ENCODE measurements around the gene COMMD10.
"Not testable (repeated sequence)": the region's sequence is repeated elsewhere in the genome, so short reads cannot be mapped to it uniquely, and the experiment has no call there.

COMMD10 gene

DNA sequence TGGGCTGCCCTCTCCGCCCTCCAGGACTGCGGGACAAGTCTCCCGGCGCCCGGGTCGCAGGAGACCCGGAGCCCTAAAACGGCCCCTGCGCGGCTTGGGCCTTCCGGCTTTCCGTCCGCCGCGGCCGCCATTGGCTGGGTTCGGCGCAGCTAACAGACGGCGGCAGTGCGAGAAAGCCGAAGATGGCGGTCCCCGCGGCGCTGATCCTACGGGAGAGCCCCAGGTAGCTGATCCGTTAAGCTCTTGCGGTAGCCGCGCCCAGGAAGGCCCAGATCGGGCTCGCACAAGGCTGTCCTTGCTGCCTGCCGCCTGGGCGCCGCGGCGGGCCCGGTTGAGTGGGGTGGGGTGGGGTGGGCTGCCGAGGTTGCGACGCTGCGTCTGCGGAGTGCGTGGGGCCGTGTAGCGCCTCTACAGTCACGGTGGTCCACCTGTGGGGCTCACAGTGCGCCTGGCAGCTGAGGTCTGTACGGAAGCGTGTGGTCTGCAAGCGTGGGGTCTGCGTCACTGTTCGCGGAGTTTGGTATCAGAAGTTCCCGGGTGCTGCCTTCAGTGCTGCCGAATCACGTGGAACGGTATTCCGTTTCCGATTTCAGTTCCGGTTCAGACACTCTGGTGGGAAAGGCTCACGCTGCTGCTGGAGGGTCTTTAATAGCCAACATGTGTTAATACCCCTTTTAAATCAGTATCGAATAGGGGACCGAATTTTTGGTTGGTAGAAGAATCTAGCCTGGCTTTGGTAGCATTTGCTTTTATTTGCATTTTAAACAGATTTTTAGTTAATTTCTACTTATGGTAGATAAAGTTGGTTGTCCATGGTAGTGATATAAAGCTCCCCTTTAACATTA, at the start of gene COMMD10:
Gene COMMD10 (plus strand): TSS at position 155 of the 845 bp plus-strand sequence.
- DNase-seq: peak; percentile 83

DNA sequence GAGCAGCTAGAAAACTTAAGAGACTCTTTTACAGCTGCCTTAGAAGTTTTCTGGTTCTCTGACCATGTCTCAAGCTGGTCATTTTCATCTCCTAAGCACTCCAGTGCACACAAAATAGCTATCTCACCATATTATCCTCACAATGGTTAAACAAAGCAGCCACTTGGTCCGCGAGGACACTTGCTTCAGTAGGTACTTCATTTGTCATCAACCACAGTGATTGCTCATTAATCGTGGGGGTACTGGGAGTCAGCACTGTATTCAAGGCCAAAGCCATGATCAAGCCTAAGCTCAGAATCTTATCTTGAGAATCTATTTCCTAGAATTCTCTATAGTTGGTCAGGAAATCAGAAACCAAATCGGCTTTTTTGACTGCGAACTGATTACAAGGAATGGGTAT, 49.7 kb upstream of the COMMD10 start:
- no peak for DNase-seq

GRCh38 chr5:116037236-116037822, 47.5 kb upstream of the COMMD10 start:
- DNase-seq: no peak

DNA sequence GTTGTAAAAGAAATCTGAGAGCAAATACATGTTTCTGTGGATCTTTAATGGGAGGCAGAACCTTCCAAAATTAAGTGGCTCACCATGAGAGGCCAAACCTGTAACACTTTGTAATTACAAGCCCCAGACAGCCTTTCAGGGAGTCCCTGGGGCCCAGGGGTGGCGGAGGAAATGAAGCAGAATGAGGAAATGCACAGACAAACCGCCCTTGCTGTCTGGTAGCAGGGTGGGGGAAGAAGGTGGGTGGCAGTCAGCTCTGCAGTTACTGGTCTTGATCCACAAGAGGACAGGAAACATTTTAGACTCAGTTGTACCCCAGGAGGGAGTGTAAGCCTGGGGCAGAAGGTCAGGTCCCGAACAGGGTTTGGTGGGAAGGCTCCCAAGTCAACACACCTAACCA, 46.0 kb upstream of the COMMD10 start:
- DNase-seq: peak; percentile 3

DNA sequence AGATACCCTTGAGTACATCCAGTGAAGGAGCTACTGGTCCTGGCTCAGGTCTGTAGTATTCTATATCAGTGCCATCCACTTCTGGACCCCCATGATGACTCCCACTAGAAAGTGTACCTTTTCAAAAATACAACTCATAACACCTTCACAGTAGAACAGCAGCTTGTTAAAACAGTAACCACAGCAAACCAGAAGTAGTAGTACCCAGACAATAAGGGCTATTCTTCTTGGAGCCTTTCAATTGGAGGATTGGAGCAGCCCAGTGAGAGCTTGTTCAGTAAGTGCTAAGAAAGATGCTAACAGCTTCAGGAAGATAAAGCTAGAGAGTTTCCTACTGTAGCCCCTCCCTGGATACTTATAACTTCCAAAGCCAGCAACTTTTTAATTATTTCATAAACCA, 42.5 kb upstream of the COMMD10 start:
- no peak for DNase-seq

- DNase-seq: no peak
Observed at GRCh38 chr5:116044073-116044472, 40.8 kb upstream of the COMMD10 start.

DNA sequence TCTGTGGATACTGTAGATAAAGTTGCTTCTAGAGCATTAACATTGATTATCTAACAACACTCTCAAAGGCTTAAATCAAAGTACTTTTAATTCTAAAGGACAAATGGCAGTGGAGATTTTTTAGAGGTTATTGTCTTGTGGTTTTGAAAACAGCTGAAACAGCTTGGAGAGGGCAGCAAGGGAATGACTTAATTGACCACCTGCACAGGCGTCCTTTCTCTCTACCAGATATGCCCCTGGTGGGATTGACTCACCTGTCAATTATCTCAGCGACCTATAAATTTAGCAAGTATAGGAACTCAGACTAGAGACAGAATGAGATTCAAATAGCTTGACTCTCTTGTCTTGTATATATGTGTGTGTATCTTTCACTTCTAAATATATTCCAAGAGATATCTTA, 39.0 kb upstream of the COMMD10 start:
- DNase-seq: no peak

- no peak for DNase-seq
Observed at GRCh38 chr5:116046261-116046660, 38.6 kb upstream of the COMMD10 start.

DNA sequence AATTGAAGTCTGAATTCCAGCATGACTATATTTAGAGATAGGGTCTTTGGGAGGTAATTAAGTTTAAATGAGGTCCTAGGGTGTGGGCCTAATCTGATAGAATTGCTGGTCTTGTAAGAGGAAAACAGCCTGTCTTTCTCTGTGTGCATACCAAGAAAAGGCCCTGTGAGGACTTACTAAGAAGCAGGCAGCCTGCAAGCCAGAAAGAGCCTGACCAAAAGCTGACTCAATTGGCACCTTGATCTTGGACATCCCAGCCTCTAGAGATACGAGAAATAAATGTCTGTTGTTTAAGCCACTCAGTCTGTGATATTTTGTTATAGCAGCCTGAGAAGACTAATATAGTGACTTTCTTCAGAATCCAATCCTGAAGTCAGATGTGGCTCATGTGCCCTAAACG, 38.0 kb upstream of the COMMD10 start:
- no peak for DNase-seq

- no peak for DNase-seq
Observed at GRCh38 chr5:116058346-116058936, 26.4 kb upstream of the COMMD10 start.

GRCh38 chr5:116062352-116062751, 22.5 kb upstream of the COMMD10 start:
- no peak for DNase-seq

GRCh38 chr5:116063950-116064349, 20.9 kb upstream of the COMMD10 start:
- no peak for DNase-seq

DNA sequence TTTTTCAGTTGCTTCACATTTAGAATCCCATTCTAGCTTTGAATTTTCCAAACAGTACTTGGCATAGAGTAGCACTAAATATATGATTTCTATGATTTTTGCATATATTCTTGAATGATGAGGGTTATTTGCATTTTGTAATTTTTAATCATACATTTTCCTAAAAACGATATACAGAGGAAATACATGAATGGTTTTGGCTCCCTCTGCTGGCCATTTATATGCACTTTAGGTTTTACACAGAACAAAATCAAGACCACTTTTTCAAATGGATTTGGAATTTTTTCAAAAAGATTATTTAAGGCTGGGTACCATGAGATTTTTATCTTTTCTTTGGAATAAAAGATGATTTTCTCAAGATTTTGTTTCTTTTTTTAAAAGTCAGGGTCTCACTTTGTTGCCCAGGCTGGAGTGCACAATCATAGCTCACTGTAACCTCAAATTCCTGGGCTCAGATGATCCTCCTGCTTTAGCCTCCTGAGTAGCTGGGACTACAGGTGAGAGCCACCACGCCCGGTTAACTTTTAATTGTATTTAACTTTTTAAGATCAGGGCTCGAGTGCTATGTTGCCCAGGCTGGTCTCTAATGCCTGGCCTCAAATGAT, 16.7 kb upstream of the COMMD10 start:
- DNase-seq: peak; percentile 59

- DNase-seq: no peak
Observed at GRCh38 chr5:116071211-116071610, 13.6 kb upstream of the COMMD10 start.

DNA sequence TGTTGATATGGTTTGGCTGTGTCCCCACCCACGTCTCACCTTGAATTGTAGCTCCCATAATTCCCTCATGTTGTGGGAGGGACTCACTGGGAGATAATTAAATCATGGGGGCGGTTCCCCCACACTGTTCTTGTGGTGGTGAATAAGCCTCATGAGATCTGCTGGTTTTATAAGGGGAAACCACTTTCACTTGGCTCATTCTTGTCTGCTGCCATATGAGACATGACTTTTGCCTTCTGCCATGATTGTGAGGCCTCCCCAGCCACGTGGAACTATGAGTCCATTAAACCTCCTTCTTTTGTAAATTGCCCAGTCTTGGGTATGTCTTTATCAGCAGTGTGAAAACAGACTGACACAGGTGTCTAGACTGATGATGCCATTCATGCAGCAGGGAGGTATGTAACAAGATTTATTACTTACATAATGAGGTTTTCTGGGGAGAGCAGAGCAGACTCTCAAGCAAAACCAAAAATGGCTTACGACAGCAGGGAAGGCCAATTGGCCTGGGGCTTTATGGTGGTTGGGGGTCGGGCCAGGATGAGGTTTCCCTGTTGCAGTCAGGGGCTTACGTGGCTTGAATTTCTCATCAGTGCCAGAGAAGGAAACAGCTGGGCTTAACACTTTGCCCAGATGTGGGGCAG, 9.5 kb upstream of the COMMD10 start:
- no peak for DNase-seq

DNA sequence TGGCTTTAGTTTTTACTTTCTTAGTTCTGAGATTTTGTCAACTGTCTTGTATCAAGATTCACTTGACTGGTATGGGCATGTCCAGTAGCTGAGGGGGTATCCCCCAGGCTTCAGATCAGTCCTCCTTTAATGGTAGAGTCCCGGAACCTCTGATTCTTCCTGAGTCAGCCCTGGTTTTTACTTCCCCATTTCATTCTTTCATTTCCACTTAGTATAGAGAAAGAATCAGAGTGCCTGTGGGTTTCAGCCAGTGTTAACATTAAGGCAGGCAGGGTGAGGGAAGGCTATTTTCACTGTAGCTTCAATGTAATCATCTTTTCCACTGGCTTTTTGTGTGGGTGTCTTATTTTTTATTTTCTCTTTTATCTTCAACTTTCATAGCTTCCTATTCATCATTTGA, 8.3 kb upstream of the COMMD10 start:
- DNase-seq: no peak

DNA sequence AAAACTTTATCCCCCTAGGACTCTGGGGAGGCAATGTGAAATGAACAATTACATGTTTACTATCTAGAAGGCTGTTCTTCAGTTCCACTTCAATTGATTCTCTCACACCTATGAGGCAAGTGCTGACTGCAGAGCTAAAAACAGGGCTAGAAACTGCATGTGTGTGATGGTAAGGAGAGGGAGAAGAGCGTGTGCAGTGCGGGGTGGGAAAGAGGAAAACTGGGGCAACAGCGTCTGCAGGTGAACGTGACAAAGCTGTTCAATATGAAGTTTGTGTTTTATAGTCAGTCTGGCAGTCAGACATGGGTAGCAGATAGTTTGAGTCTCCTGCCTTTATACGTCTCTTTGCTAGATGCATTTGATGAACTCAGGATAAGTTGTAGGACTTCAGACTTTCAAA, 6.6 kb upstream of the COMMD10 start:
- no peak for DNase-seq

DNA sequence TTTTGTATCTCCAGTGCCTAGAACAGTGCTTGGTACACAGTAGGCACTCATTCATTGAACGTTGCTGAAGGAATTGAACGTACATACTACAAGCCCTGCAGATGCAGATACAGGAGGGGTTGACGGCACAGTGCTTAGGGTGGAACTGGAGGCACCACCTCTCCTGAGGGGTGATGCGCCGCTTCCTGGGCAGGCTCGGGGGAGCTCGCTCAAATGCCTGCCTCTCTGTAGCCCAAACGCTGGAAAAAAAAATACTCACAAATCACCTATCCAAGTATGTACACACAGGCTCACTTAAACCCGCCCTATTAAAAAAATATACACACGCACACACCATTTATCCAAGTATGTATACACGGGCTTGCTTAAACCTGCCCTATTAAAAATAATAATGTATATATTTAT, 536 bp upstream of the COMMD10 start:
- DNase-seq: peak; percentile 24

- DNase-seq: not testable (repeated sequence)
Observed at GRCh38 chr5:116086309-116086708, 1.5 kb downstream of the COMMD10 start.

DNA sequence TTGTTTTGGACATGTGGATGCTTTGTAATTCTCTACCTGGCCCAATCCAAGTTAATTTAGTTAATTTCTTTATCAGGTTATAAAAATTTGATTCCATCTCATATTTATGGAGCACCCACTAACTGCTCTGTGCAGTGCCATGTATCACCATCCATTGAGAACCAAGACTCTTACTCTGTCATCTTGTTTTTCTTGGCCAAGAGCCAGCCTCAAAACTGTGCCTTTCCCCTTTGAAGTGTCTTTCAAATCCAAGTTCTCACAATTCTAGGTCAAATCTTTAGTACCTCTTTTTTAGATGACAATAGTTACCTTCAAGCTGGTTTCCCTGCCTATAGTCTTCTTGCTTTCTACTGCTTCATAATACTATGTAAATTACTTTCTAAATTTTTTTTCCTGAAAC, 3.2 kb downstream of the COMMD10 start:
- no peak for DNase-seq

DNA sequence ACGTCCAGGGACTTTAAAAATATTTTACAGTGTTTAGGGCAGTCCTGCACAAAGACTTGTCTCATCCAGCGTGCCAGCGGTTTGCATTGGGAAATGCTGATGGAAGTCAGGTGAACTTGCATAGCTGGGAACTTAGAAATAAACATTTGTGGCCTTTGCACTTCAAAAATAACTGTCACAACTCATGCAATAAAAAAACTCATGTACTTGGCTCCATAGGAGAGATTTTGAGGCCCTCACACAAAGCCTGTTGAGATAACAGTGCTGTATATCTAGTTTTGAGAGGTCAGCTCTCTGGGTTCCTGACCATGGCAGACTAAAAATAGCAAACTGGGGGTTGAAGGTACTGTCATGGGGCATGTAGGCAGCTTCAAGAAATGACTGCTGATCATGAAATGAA, 5.5 kb downstream of the COMMD10 start:
- DNase-seq: no peak

DNA sequence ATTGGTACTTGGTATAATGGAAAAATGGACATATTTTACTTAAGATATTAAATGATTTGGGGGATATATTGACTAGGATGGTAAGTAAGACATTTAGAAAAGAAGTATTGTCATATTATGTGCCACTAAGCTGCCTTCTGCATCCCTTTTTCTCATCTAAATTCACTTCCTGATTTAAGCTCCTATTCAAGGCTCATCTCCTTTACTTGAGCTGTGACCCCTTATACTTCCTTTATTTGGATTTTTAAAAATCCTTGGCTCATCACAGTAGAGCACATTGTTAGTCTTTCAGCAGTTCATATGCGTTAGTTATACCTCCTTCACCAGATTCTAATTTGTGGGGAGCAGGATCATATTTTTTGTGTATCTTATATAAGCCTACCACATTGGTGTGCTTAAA, 6.6 kb downstream of the COMMD10 start:
- no peak for DNase-seq

DNA sequence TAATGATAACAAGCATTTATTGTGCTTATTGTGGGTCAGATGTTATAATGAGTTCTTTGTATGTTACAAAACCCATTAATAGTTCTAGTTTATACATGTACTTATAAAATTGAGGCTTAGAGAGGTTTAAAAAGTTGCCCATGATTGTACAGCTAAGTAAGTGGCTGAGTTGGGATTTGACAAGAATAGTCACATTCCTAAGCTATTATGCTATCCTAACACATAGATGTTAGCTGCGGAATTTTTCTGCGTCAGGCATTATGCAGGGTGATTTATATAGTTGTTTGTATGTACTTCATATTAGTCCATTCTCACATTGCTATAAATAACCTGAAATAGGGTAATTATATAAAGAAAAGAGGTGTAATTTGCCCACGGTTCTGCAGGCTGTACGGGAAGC, 12.5 kb downstream of the COMMD10 start:
- DNase-seq: no peak

All from CD4-positive, alpha-beta T cell treated with Interleukin-17A for 1 hour (primary cell).